Measurements from ENCODE around the gene TSC22D1.

DNA sequence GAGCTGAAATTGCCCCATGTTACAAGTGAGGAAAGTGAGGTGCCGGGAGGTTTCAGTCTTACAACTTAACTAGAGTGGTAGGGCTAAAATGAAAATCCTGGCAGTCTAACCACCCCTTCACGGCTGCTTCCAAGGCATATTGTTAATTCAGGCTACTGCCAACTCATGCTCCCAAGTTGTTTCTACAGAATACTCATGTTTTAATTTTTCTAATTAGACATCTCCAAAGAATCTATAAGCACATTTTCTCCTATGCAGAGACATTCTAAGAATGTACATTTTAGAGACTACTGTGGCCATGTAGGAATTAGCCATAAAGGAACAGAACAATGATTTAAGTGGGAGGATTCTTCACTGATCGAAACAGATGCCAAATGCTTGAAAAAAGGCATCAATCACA, 7.0 kb upstream of the TSC22D1 start:
- TF ChIP-seq EZH2 (IDR thresholded peaks at IDR 0.05; ENCODE audit: borderline replicate concordance, low read length): no peak
- TF ChIP-seq, protein P1, sequence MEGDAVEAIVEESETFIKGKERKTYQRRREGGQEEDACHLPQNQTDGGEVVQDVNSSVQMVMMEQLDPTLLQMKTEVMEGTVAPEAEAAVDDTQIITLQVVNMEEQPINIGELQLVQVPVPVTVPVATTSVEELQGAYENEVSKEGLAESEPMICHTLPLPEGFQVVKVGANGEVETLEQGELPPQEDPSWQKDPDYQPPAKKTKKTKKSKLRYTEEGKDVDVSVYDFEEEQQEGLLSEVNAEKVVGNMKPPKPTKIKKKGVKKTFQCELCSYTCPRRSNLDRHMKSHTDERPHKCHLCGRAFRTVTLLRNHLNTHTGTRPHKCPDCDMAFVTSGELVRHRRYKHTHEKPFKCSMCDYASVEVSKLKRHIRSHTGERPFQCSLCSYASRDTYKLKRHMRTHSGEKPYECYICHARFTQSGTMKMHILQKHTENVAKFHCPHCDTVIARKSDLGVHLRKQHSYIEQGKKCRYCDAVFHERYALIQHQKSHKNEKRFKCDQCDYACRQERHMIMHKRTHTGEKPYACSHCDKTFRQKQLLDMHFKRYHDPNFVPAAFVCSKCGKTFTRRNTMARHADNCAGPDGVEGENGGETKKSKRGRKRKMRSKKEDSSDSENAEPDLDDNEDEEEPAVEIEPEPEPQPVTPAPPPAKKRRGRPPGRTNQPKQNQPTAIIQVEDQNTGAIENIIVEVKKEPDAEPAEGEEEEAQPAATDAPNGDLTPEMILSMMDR (conservative IDR thresholded peaks at IDR 0.05 in 1 of 2, IDR thresholded peaks at IDR 0.05 in 1 of 2; ENCODE audit: extremely low read depth in 1 of 2, insufficient read depth in 1 of 2, low read depth in 1 of 2, low read length in 2 of 2): no peak
